GM10248 (cell line): ENCODE data around the gene UBN1.

Experiments
- CTCF ChIA-PET: fragments of 300-600 bp; sonication (Branson Sonifier 250); formaldehyde crosslinking; extraction: SDS; loops from one replicate; lab custom pipeline; 2021; ENCODE audit warnings: antibody characterized with exemption; lab: Yijun Ruan, JAX
- POLR2A ChIA-PET: fragments of 350-650 bp; sonication (Branson Sonifier 250); formaldehyde crosslinking; extraction: SDS; loops from one replicate; lab custom pipeline; 2020; ENCODE audit warnings: antibody characterized with exemption; lab: Yijun Ruan, JAX
- DNase-seq: peaks from one replicate; pipeline ENCODE4 v3.0.0; 2012; ENCODE audit errors: extremely low spot score
- TF ChIP-seq, protein P1 (sequence below): IDR thresholded peaks from 2 replicates; pipeline ENCODE4 v1.5.1; 2012; ENCODE audit warnings: mild to moderate bottlenecking, low read depth; ENCODE audit errors: extremely low read depth, missing control alignments, control extremely low read depth

Gene UBN1

GRCh38 chr16:4920826-4921225 is 73.5 kb downstream of the UBN1 start:
- ChIA-PET POLR2A (no interaction called here), CTCF (no interaction called here)
- TF ChIP-seq, protein P1, sequence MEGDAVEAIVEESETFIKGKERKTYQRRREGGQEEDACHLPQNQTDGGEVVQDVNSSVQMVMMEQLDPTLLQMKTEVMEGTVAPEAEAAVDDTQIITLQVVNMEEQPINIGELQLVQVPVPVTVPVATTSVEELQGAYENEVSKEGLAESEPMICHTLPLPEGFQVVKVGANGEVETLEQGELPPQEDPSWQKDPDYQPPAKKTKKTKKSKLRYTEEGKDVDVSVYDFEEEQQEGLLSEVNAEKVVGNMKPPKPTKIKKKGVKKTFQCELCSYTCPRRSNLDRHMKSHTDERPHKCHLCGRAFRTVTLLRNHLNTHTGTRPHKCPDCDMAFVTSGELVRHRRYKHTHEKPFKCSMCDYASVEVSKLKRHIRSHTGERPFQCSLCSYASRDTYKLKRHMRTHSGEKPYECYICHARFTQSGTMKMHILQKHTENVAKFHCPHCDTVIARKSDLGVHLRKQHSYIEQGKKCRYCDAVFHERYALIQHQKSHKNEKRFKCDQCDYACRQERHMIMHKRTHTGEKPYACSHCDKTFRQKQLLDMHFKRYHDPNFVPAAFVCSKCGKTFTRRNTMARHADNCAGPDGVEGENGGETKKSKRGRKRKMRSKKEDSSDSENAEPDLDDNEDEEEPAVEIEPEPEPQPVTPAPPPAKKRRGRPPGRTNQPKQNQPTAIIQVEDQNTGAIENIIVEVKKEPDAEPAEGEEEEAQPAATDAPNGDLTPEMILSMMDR: no peak
- no peak for DNase-seq

- ChIA-PET CTCF (no interaction called here), POLR2A (no interaction called here)
- TF ChIP-seq, protein P1: no peak
- DNase-seq: no peak
Measured at GRCh38 chr16:4922721-4923342, 75.6 kb downstream of the UBN1 start.

DNA sequence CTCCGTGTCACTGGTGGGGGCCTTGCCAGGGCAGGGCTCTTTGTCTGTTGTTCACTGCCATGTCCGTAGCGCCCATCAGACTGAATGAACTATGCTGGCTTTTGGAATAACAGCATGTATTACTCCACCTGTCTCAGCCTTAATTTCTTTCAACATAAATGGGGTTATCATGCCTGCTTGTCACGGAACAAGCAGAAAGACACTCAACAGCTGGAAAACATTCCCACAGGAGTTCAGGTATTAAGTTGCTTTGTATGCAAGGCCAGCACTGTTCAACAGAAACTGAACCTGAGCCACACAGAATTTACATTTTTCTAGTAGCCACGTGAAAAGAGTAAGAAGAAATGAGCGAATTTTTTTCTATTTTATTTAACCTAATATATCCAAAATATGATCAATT is 76.6 kb downstream of the UBN1 start:
- TF ChIP-seq, protein P1: no peak
- DNase-seq: no peak
- ChIA-PET POLR2A (no interaction called here), CTCF (no interaction called here)

- ChIA-PET CTCF (no interaction called here), POLR2A (no interaction called here)
- TF ChIP-seq, protein P1: no peak
- DNase-seq: no peak
Measured at GRCh38 chr16:4924593-4925292, 77.5 kb downstream of the UBN1 start.

DNA sequence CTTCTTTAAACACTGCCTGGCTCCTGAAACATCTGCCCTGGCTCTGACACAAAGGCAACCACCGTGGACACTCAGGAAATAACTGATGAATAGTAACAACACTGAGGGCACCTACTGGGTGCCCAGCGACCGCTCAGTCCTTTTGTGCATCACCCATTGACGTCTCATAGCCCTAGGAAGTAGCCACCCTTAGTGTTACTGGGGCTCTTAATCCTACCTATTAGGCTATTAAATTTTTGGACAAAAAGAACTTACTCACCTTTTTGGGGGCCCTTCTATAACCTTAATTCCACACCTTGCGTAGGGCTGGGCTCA is 78.0 kb downstream of the UBN1 start:
- CTCF ChIA-PET: no interaction called here
- no peak for DNase-seq
- POLR2A ChIA-PET: no interaction called here
- TF ChIP-seq, protein P1: no peak

DNA sequence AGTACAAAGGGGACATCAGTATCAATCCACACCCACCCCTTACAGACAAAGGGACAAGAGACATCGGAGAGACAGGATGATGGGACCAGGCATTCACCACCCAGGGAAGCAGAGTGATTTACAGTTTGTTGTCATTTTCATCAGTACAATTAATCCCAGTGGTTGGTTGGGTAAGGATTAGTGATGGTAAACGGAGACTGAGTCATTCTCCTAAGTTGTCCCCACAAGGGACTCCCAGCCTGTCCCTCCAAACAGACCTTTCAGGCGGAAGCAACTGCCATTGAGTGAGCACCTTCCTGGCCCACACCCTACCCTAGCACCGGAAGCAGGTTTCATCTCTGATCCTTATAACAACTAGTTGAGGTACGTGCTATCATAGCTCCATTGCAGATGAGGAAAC is 78.5 kb downstream of the UBN1 start:
- POLR2A ChIA-PET: no interaction called here
- DNase-seq: no peak
- CTCF ChIA-PET: no interaction called here
- TF ChIP-seq, protein P1: no peak
